T-helper 1 cell treated with Interleukin-12 subunit alpha and Interleukin-12 subunit beta and Interleukin-4 antibody, amounts not matched to agents 30 μg/mL and 1 μg/mL, for 36 hours (primary cell): ENCODE measurements around the gene DISC1.

Experiments used
- H3K27ac Mint-ChIP-seq: one replicate; pipeline ENCODE4 v1.8.0; 2021; ENCODE audit warnings: mild to moderate bottlenecking, mixed read lengths
- H3K27me3 Mint-ChIP-seq: one replicate; pipeline ENCODE4 v1.8.0; 2021; ENCODE audit warnings: low read depth, mixed read lengths
- H3K36me3 Mint-ChIP-seq: one replicate; pipeline ENCODE4 v1.8.0; 2021; ENCODE audit warnings: low read depth, mixed read lengths
- H3K4me1 Mint-ChIP-seq: one replicate; pipeline ENCODE4 v1.8.0; 2021; ENCODE audit warnings: low read depth, mixed read lengths
- H3K4me3 Mint-ChIP-seq: one replicate; pipeline ENCODE4 v1.8.0; 2021; ENCODE audit warnings: mild to moderate bottlenecking, moderate library complexity, mixed read lengths
- H3K9me3 Mint-ChIP-seq: one replicate; pipeline ENCODE4 v1.8.0; 2021; ENCODE audit warnings: mixed read lengths

Gene DISC1

GRCh38 chr1:231976231-231976630 is 349.6 kb downstream of the DISC1 start:
- Mint-ChIP-seq H3K9me3 (peaks cover 16% of the 10 kb centered on the region), H3K27ac (no peak overlapping the region), H3K4me3 (no peak overlapping the region), H3K27me3 (no peaks in the 10 kb centered on the region), H3K4me1 (peaks cover 23% of the 10 kb centered on the region), H3K36me3 (peaks cover 13% of the 10 kb centered on the region)

DNA sequence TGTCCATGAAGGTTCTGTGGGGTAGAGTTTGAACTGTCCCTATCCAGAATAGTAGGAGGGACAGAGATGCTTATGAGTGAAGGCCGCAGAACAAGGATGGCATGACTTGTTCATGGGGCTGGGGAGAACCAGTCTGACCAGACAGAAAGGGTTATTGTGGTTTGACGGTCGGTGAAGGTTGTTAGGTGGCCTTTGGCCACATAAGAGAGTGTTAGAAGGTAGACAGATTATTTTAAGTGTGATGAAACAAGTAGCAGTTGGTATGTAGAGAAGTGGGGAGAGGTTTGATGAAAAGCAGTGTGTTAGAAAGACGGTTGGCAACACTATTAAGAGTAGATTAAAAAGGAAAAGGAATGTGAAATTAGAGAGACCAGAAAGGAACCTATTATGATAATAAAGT is 355.1 kb downstream of the DISC1 start:
- H3K27ac Mint-ChIP-seq = no peak overlapping the region
- H3K4me1 Mint-ChIP-seq = peaks cover 4% of the 10 kb centered on the region
- H3K9me3 Mint-ChIP-seq = peaks cover 7% of the 10 kb centered on the region
- peaks cover 5% of the 10 kb centered on the region for H3K27me3 Mint-ChIP-seq
- H3K4me3 Mint-ChIP-seq = no peak overlapping the region
- H3K36me3 Mint-ChIP-seq = peaks cover 7% of the 10 kb centered on the region

DNA sequence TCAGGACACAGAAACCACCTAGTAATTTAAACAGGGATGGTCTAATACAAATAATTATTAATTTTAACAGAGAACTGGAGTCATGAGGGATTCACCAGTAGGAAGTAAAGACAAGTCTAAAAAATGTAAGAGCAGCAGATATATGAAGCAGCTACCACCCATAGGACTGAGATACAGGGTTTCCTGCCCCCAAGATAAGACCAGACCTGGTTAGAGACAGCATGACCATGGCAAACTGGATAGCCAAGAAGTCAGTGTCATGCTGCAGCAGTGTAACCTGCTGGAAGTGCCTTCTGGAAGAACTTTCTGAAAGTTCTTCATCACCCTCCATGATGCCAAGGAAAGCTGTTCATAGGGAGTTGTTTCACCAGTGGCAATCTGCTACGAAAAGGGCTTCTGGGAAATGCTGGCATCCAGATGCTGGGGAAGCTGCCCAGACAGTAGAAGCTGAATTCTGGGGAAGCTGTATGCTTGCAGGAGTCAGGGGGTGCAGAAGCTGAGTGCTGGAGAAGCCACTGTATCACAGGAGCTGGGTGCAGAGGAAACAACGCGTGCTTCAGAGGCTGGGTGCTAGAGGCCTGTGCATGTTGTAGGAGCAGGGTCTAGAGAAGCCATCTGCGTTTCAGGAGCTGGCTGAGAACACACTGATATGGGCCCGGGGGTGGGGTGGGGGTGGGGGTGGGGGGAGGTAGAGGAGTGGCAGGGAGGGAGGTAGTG is 356.4 kb downstream of the DISC1 start:
- H3K27ac Mint-ChIP-seq = no peak overlapping the region
- peaks cover 4% of the 10 kb centered on the region for H3K4me1 Mint-ChIP-seq
- peaks cover 1% of the 10 kb centered on the region for H3K36me3 Mint-ChIP-seq
- H3K27me3 Mint-ChIP-seq = peaks cover 5% of the 10 kb centered on the region
- no peak overlapping the region for H3K4me3 Mint-ChIP-seq
- H3K9me3 Mint-ChIP-seq = no peaks in the 10 kb centered on the region

DNA sequence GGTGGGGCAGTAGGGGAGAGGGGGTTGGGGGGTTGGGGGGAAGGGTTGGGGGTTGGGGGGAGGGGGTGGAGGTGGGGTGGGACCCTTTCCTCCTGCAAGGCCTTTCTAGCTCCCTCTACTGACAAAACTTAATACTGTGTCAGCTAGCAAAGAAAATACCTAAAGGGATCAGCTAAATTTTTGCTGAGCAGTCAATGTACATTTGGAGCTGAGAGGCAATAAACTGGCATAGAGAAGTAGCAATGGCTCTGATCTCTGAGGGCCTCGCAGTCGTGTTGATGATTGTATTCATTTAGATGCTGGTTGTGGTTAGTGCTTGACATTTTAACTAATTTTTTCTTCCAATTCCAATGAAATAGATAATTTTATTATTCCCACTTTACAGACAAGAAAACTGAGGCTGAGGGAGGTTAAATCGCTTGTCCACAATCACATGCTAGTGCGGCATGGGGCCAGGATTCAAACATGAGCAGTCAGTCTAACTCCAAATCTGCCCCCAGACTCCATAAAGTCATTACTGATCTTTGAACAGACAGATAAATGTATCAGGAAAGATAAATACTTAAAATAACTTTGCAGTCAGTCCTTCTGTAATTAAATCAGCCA is 357.1 kb downstream of the DISC1 start:
- H3K9me3 Mint-ChIP-seq = no peaks in the 10 kb centered on the region
- H3K27me3 Mint-ChIP-seq = peaks cover 5% of the 10 kb centered on the region
- H3K4me3 Mint-ChIP-seq = no peak overlapping the region
- H3K4me1 Mint-ChIP-seq = peaks cover 4% of the 10 kb centered on the region
- no peaks in the 10 kb centered on the region for H3K36me3 Mint-ChIP-seq
- no peak overlapping the region for H3K27ac Mint-ChIP-seq

- Mint-ChIP-seq H3K27ac (no peak overlapping the region), H3K4me1 (peaks cover 4% of the 10 kb centered on the region), H3K4me3 (no peak overlapping the region), H3K27me3 (peaks cover 5% of the 10 kb centered on the region), H3K9me3 (no peaks in the 10 kb centered on the region), H3K36me3 (no peaks in the 10 kb centered on the region)
Observed at GRCh38 chr1:231985296-231986023, 358.9 kb downstream of the DISC1 start.

DNA sequence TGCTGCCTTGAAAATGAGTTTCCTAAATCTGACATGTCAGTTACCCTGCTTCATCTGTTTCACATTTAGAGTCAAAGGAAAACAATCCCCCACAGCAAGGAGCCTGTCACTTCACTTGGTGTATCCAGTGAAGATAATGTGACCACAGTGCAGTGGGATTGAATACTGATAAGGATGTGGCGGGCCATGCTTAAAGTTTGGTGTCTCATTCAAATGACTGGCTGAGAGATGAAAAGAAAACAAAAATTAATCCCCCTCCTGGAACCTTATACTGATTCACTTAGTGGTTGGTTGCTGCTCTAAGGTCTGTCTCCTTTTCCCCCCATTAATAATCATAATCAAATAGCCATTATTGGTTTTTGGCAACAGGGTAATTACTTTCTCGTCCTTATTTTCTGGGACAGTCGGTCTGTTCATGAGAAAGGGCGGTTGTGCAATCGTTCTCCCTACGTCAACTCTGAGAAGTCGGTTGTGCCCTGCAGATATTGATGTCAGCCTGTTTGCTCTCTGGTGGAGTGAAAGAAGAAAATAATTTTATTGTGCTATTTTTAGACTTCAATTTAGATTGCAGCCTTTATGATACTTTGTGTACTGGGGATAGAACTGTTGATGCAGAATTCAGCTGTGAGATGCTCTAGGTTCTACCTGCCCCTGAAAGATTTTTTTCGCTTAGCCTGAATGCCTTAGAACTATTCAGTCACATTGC is 360.2 kb downstream of the DISC1 start:
- Mint-ChIP-seq H3K4me3 (no peak overlapping the region), H3K4me1 (peaks cover 4% of the 10 kb centered on the region), H3K27ac (no peak overlapping the region), H3K9me3 (no peaks in the 10 kb centered on the region), H3K36me3 (no peaks in the 10 kb centered on the region), H3K27me3 (peaks cover 1% of the 10 kb centered on the region)

- Mint-ChIP-seq H3K27ac (no peak overlapping the region), H3K4me1 (peaks cover under 1% of the 10 kb centered on the region), H3K36me3 (no peaks in the 10 kb centered on the region), H3K4me3 (no peak overlapping the region), H3K9me3 (no peaks in the 10 kb centered on the region), H3K27me3 (no peaks in the 10 kb centered on the region)
Observed at GRCh38 chr1:231990388-231990787, 363.8 kb downstream of the DISC1 start.

DNA sequence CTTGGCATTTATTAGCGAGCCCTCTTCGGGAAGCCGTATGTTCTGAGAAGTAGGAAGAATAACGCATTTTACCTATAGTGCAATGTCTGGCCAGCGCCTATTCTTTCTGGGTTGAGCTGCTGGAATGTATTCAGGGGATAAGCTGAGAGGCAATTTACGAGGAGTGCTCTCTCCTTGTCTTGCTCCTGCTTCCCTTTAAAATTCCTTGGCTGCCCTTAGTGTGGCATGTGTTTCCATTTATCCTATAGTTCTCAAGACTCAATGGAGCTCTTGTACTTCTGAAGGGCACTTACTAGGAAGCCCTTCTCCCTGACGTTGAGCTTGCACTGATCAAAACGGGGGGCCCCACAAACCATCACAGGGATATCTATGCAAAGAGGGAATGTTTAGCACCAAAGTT is 364.6 kb downstream of the DISC1 start:
- no peaks in the 10 kb centered on the region for H3K9me3 Mint-ChIP-seq
- no peaks in the 10 kb centered on the region for H3K36me3 Mint-ChIP-seq
- H3K4me3 Mint-ChIP-seq = no peak overlapping the region
- H3K4me1 Mint-ChIP-seq = no peaks in the 10 kb centered on the region
- H3K27me3 Mint-ChIP-seq = no peaks in the 10 kb centered on the region
- H3K27ac Mint-ChIP-seq = no peak overlapping the region

- Mint-ChIP-seq H3K4me3 (no peak overlapping the region), H3K4me1 (no peaks in the 10 kb centered on the region), H3K27ac (no peak overlapping the region), H3K27me3 (no peaks in the 10 kb centered on the region), H3K9me3 (no peaks in the 10 kb centered on the region), H3K36me3 (no peaks in the 10 kb centered on the region)
Observed at GRCh38 chr1:231993968-231994455, 367.4 kb downstream of the DISC1 start.

GRCh38 chr1:231998791-231999190 is 372.2 kb downstream of the DISC1 start:
- H3K36me3 Mint-ChIP-seq = no peaks in the 10 kb centered on the region

DNA sequence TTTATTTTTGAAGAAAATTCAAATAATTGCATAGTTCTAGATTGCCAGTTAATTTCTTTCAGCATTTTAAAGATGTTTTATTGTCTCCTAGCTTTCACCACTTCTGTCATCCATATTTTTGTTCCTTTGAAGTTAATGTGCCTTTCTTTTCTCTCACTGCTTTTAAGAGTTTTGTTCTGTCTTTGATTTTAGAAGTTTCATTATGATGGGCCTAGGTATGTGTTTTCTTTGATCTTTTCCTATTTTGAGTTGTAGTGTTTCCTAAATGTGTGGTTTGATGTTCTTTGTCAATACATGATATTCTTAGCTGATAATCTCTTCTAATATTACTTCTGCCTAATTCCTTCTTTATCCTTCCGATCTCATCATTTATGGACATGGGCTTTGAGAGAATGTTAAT is 378.7 kb downstream of the DISC1 start:
- peaks cover 1% of the 10 kb centered on the region for H3K36me3 Mint-ChIP-seq
- no peak overlapping the region for H3K27ac Mint-ChIP-seq
- no peaks in the 10 kb centered on the region for H3K9me3 Mint-ChIP-seq
- no peak overlapping the region for H3K4me3 Mint-ChIP-seq
- peaks cover 3% of the 10 kb centered on the region for H3K4me1 Mint-ChIP-seq
- H3K27me3 Mint-ChIP-seq = peaks cover 11% of the 10 kb centered on the region

More at GRCh38 chr1:231998791-231999190, 372.2 kb downstream of the DISC1 start:
- Mint-ChIP-seq H3K27ac (no peak overlapping the region), H3K9me3 (no peaks in the 10 kb centered on the region), H3K27me3 (peaks cover 8% of the 10 kb centered on the region), H3K4me3 (no peak overlapping the region), H3K4me1 (no peaks in the 10 kb centered on the region)

- peaks cover 5% of the 10 kb centered on the region for H3K27me3 Mint-ChIP-seq
- H3K36me3 Mint-ChIP-seq = peaks cover 1% of the 10 kb centered on the region
Observed at GRCh38 chr1:232009741-232010140, 383.2 kb downstream of the DISC1 start.

DNA sequence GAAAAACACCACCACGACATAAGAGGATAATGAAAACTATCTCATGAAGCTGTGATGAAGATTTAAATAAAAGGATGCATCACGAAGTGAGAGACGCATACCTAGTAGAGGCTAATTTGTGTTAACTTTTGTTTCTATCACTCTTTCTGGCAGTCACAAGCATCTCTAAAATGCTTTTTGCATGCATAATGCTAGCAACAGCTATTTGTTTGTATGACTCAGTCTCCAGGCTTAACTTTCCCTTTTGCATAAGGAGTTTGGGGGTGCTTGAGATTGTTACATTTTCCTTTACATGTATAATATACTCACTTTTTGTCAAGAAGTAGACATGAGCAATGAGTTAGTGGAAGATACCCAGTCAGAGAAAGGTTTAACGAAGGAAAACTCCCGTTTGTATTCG is 385.4 kb downstream of the DISC1 start:
- H3K4me3 Mint-ChIP-seq = no peak overlapping the region
- H3K36me3 Mint-ChIP-seq = peaks cover 1% of the 10 kb centered on the region
- H3K27me3 Mint-ChIP-seq = no peaks in the 10 kb centered on the region
- no peaks in the 10 kb centered on the region for H3K4me1 Mint-ChIP-seq
- no peaks in the 10 kb centered on the region for H3K9me3 Mint-ChIP-seq
- no peak overlapping the region for H3K27ac Mint-ChIP-seq

More at GRCh38 chr1:232009741-232010140, 383.2 kb downstream of the DISC1 start:
- H3K4me1 Mint-ChIP-seq = peaks cover 3% of the 10 kb centered on the region
- H3K9me3 Mint-ChIP-seq = no peaks in the 10 kb centered on the region
- H3K27ac Mint-ChIP-seq = no peak overlapping the region
- no peak overlapping the region for H3K4me3 Mint-ChIP-seq

DNA sequence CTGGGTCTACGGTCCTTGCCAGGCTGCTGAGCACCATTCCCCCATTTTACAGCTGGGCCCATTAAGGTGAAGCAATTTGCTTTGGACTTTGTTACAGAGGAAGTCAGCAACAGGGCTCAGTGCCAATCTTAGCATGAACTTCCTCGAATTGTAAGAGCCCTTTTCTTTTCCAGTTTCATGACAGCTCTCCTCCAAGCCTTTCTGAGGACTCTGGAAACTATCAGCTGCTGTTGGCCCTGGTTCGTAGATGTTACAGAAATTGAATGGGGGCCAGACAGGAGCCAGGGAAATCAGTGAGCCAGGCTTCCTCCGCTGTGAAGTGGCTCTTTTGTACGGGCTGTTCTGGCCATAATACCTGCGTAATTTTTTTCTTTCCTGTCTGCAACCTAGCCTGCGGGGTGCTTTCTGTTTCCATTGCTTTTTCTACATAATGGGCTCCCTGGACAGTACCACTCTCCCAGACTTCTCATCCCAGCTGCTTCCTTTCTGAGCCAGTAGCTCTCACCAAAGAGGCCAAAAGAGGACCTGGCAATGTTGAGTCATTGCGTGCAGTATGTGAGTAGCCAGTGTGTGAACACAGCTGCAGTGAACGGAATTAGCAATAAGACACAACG is 386.3 kb downstream of the DISC1 start:
- no peaks in the 10 kb centered on the region for H3K9me3 Mint-ChIP-seq
- H3K4me3 Mint-ChIP-seq = no peak overlapping the region
- no peak overlapping the region for H3K27ac Mint-ChIP-seq
- no peaks in the 10 kb centered on the region for H3K27me3 Mint-ChIP-seq
- no peaks in the 10 kb centered on the region for H3K4me1 Mint-ChIP-seq
- peaks cover 1% of the 10 kb centered on the region for H3K36me3 Mint-ChIP-seq
